HG03520 (cell line): ENCODE measurements around the gene COL20A1.
"Not testable (repeated sequence)": the region's sequence is repeated elsewhere in the genome, so short reads cannot be mapped to it uniquely, and the experiment has no call there.

Source experiments
- ATAC-seq: cut with Tn5 transposase; IDR thresholded peaks from one replicate; pipeline ENCODE4 v1.9.1; 2021; ENCODE audit warnings: mild to moderate bottlenecking, moderate library complexity; ENCODE audit not compliant: unreplicated experiment

The COL20A1 gene

GRCh38 chr20:63292904-63293303 lies at the start of gene COL20A1:
Gene COL20A1 (plus strand): TSS chr20:63293186. CDS start chr20:63295108, 1,922 bp downstream.
- no peak for ATAC-seq

DNA sequence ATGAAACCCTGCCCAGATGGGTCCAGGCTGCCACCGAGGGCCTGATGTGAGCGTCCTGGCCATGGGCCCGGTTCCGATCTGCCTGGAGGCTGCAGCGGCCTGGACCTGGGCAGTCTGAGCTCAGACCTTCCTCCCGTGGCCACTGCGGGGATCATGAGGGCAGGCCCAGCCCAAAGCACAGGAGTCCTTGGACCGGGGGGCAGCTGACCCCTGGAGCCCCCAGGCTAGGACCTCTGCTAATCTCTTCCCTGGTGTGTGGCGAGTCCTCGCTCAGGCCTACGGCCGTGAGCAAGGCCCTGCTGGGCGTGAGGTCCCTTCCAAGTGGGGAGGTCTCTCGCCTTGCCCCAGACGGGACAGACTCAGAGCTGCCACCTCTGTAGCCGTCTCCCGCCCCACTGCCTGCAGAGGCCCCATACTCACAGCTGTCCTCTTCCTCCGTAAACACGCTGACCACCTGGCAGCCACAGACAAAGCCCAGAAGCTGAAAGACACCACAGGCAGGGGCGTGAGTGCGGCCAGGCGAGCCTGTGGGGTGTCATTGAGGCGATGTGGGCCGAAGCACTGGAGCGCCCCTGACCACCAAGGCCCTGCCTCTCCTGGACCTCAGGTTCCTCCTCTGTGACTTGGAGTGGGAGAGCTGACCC lies 49.3 kb upstream of the COL20A1 start:
- ATAC-seq: no peak

DNA sequence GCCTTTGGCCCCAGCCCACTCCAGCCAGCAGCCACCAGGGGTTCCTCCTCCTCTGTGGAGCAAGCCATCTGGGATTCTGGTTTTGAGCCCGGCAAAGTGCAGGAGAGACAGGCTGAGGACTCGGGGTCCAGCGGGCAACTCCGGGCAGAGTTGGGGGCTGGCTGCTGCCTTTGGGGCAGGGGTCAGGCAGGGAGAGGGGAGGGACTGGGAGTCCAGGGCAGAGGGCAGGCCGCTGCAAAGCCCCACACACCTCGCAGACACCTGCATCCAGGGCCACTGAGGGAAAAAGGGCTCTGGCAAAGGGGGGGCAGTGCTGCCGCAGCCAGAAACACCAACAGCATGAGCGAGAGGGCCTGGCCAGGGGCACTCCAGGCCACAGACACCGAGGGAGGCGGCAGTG lies 48.5 kb upstream of the COL20A1 start:
- no peak for ATAC-seq

DNA sequence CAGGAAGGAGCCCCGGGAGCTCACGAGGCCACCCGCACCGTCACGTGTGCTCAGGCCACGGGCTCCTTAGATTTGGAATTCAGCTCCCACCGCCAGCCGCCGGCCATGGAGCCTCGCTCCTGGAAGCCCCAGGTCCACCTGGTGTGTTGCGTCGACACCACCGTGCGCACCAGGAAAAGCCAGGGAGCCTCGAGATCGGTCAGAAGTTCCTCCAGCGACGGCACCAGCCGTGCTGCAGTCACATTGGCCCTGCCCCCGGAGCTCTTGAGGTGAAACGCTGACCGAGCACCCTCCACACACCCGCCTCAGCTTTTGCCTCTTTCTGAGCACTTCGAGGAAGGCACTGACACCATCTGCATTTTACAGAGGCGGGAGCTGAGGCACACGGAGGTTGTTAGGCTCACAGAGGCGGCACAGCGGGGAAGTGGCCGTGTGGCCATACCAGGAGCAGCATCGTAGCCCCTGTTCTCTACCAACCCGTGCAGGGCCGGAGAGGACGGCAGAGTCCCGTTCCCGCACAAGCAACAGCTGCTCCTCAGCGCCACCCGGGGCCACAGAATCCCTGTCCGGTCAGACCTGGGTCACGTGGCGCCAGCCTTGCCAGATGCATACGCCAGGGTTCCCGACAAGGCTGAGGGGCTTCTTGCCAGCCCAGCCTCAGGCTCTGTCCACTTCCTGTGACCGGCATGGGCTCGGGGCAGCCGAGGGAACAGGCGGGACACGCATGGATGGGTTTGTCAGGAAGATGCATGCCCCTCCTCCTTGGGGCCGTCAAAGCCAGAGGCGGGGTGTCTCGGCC lies 46.3 kb upstream of the COL20A1 start:
- ATAC-seq: no peak

GRCh38 chr20:63247671-63248228 lies 45.2 kb upstream of the COL20A1 start:
- no peak for ATAC-seq

DNA sequence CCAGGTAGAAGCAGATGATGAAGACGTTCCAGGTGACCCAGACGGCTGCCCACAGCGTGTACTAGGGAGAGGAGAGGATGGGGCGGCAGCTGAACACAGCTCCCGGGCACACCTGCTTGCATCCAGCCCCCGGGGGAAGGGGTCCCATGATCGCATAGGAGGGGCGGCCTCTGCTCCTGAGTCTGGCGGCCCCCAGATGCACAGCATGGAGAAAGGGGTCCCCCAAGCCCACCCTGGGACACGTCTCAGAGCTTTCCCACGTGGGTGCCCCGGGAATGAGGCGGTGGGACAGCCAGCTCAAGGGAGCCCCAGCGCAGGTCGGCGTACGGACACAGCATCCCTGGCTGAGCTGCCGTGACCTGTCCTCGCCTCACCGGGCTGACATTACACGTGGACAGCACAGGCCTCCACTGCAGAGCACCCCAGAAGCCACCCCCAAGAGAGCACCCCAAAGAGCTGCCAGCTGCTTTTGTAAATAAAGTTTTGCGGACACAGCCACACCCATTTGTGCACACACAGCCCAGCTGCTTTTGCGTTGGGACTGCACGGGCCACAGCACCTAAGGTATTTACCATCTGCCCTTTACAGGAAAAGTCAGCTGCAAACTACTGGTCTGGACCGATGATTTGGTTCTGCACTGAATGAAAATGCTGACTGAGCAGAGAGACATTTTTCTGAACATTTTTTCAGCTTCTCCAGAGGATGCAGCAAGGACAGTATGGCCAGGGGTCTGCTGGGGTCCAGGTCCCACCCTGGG lies 44.0 kb upstream of the COL20A1 start:
- ATAC-seq: no peak

- no peak for ATAC-seq
Observed at GRCh38 chr20:63249891-63250290, 43.1 kb upstream of the COL20A1 start.

- ATAC-seq: not testable (repeated sequence)
Observed at GRCh38 chr20:63251350-63251749, 41.6 kb upstream of the COL20A1 start.

DNA sequence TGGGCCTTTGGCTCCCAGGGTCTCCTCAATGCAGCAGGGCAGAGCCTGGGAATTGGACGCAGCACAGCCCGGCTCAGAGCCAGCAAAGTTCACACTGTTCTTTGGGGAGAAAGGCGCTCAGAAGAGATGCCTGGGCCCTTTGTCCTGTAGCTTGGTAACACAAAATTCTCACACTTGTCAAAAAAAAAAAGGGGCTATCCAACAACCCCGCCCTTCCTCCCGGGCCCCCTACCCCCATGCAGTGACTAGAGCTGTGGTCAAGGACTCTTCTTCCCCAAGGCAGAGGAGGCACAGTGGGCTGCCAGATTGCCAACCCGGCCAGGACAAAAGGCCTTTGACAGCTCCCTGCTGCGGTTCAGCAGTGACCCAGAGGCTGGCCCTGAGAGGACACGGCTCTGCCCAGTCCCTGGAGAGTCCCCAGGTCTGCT lies 40.7 kb upstream of the COL20A1 start:
- no peak for ATAC-seq

DNA sequence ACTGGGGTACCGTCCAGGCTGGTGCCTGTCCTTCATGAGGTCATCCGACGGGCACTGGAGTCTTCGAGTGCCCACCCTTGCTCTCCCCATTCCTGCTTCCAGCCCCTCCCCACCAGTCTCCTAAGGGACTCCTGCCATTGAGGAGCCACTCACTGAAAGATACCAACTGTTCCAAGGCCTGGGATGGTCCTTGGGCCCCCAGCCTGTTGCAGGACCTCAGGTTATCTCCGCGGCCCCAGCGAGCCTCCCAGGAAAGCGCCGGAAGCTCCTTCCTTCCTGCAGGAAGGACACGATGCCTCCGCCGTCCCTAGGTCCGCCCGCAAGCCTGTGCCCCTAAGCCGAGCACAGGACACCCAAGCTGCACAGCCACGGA lies 39.9 kb upstream of the COL20A1 start:
- ATAC-seq: no peak

GRCh38 chr20:63253438-63254231 lies 39.4 kb upstream of the COL20A1 start:
- no peak for ATAC-seq

- no peak for ATAC-seq
Observed at GRCh38 chr20:63254232-63254605, 38.8 kb upstream of the COL20A1 start, which contains the start of gene NKAIN4. Gene NKAIN4 (minus strand): TSS chr20:63254463. CDS start chr20:63254450, 13 bp downstream.

GRCh38 chr20:63254606-63255384 lies 38.2 kb upstream of the COL20A1 start:
- no peak for ATAC-seq

- ATAC-seq: no peak
Observed at GRCh38 chr20:63255931-63256704, 36.9 kb upstream of the COL20A1 start.

DNA sequence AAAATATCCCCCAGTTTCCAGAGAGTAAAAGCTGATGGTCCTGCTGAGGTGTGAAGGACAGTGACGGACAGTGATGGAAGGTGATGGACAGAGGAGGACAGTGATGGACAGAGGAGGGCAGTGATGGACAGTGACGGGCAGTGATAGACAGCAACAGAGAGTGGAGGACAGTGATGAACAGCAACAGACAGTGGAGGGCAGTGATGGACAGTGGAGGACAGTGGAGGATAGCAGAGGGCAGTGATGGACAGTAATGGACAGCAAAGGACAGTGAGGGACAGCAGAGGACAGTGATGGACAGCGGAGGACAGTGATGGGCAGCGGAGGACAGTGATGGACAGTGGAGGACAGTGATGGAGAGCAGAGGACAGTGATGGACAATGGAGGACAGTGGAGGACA lies 36.0 kb upstream of the COL20A1 start:
- no peak for ATAC-seq

GRCh38 chr20:63257629-63258028 lies 35.4 kb upstream of the COL20A1 start:
- ATAC-seq: no peak

- no peak for ATAC-seq
Observed at GRCh38 chr20:63258781-63259180, 34.2 kb upstream of the COL20A1 start.

- ATAC-seq: no peak
Observed at GRCh38 chr20:63259734-63260460, 33.1 kb upstream of the COL20A1 start.
